ENCODE results near the gene BECN2.

- TF ChIP-seq CTCF (IDR thresholded peaks at IDR 0.05; ENCODE audit: insufficient read depth, low read length, poor library complexity, severe bottlenecking), result no peak
- no peak for TF ChIP-seq EZH2phosphoT487 (conservative IDR thresholded peaks at IDR 0.05; ENCODE audit: low read length)
Observed at GRCh38 chr1:242002072-242002471, 44.5 kb downstream of the BECN2 start.
